SK-N-SH treated with all-trans-retinoic acid at 6 μM for 48 hours (cell line): ENCODE measurements around the gene CAMKMT.

Experiments used
- BACH2 ChIP-seq: fragments of 250-450 bp; sonication (Bioruptor Pico); IDR thresholded peaks from 2 replicates; pipeline ENCODE4 v1.9.0; 2021; ENCODE audit warnings: mild to moderate bottlenecking, borderline replicate concordance
- CREB5 ChIP-seq: fragments of 250-450 bp; sonication (Bioruptor Pico); IDR thresholded peaks from 2 replicates; pipeline ENCODE4 v1.5.1; 2020; ENCODE audit warnings: low read depth, mild to moderate bottlenecking, moderate library complexity
- CSDC2 ChIP-seq: fragments of 250-450 bp; sonication (Bioruptor Pico); IDR thresholded peaks from 2 replicates; pipeline ENCODE4 v1.5.0; 2020; ENCODE audit warnings: mild to moderate bottlenecking, moderate library complexity
- ISL1 ChIP-seq: fragments of 250-450 bp; sonication (Bioruptor Pico); IDR thresholded peaks from 2 replicates; pipeline ENCODE4 v2.1.2; 2022; ENCODE audit warnings: mild to moderate bottlenecking, moderate library complexity
- TOX ChIP-seq: fragments of 250-450 bp; sonication (Bioruptor Pico); IDR thresholded peaks from 2 replicates; pipeline ENCODE4 v1.8.0; 2021; ENCODE audit warnings: mild to moderate bottlenecking, moderate library complexity, borderline replicate concordance
- TSHZ2 ChIP-seq: fragments of 250-450 bp; sonication (Bioruptor Pico); IDR thresholded peaks from 2 replicates; pipeline ENCODE4 v1.5.0; 2020; ENCODE audit warnings: mild to moderate bottlenecking, moderate library complexity
- ZFP30 ChIP-seq: fragments of 450-650 bp; formaldehyde crosslinking; IDR thresholded peaks from 2 replicates; pipeline ENCODE4 v1.5.0; 2022; ENCODE audit warnings: mild to moderate bottlenecking, moderate library complexity

- TF ChIP-seq ISL1 (CRISPR knock-in tag) (no peak), ZFP30 (CRISPR knock-in tag) (no peak), CSDC2 (CRISPR knock-in tag) (no peak), TSHZ2 (CRISPR knock-in tag) (no peak), BACH2 (CRISPR knock-in tag) (no peak), TOX (CRISPR knock-in tag) (no peak), CREB5 (CRISPR knock-in tag) (no peak)
Measured at GRCh38 chr2:44335806-44336538, 25.8 kb upstream of the CAMKMT start.
